ENCODE results near the gene ATP6V0D1. TPM values are rescaled to one million over a fixed set of nuclear protein-coding genes. Genes with fewer than 3 reads are reported as not detected.
"Not testable (repeated sequence)": the region's sequence is repeated elsewhere in the genome, so short reads cannot be mapped to it uniquely, and the experiment has no call there.

The ATP6V0D1 gene
- total RNA-seq, 2 donors from 2014 or later = 76.4 to 87.5 TPM

DNA sequence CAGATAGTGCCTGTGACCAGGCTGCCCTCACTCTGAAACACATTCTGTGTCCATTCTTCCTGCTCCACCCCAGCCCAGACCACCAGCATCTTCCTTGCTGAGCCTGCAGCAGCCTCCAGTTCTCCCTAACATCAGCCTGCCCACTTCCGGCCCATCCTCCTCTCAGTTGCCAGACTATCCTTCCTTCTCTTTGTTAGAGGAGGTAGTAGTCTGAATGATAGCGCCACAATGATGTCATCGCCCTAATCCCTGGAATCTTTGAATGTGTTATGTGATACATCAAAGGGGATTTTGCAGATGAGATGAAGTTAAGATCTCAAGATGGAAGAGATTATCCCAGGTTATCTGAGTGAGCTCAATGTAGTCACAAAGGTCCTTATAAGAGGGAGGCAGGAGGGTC is 61.5 kb downstream of the ATP6V0D1 start:
- no peak overlapping the region for H3K27ac Mint-ChIP-seq
- DNase-seq = no peak
- H3K27me3 Mint-ChIP-seq = peaks cover 58% of the 10 kb centered on the region
- peaks cover 5% of the 10 kb centered on the region for H3K36me3 Mint-ChIP-seq (ENCODE audit: low read depth)
- H3K4me3 Mint-ChIP-seq = no peak overlapping the region
- no peak for ATAC-seq
- peaks cover 10% of the 10 kb centered on the region for H3K4me1 Mint-ChIP-seq
- H3K9me3 ChIP-seq (ENCODE audit: control insufficient read depth, low read length, poor library complexity, severe bottlenecking) = no peaks in the 10 kb centered on the region

- Mint-ChIP-seq H3K36me3 (ENCODE audit: low read depth) (peaks cover 7% of the 10 kb centered on the region), H3K27ac (peak overlapping the region; percentile 47), H3K27me3 (peaks cover 47% of the 10 kb centered on the region), H3K4me1 (peaks cover 13% of the 10 kb centered on the region), H3K4me3 (peak overlapping the region; percentile 59)
- DNase-seq (no peak), ATAC-seq (no peak)
- H3K9me3 ChIP-seq (ENCODE audit: control insufficient read depth, low read length, poor library complexity, severe bottlenecking) = no peaks in the 10 kb centered on the region
Measured at GRCh38 chr16:67417333-67418061, 63.5 kb downstream of the ATP6V0D1 start.

DNA sequence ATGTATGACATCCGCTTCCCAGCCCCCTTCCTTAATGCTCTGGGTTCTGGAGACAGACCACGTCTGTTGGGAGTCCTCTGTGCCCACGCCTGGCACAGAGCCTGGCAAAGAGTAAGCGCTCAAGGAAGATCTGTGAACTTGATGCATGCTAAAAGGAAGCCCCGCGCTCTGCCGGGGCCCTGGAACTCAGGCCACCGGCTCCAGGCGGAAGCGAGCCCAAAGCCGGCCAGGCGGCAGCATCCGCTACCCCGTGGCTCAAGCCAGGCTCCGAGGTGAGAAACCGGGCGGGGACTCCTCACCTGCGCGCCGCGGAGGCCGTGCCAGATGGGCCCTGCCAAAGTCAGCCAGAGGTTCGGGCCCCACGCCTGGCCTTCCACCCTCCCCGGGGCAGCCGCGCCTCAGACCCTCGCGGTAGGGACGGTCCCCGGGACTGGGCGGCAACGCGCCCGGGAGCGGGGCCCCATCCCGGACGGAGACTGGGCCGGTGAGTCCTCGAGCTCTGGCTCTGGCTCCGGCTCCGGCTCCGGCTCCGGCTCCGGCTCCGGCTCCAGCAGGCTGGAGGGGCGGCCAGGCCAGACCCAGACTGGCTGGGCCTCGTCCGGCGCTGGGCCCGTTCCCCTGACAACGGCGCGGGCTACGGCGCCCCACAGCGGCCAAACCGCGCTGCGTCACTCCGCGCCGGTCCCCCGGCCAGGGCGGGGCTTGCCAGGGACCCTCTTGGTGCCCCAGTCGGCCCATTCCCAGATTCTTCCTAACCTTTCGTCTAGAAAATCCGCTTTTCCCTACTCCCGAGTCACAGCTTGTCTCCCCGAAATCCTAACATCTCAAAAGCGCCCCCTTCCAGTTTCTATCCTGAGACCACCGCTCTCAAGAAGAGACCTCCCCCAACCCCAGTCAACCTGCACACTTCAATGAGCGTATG is 64.8 kb downstream of the ATP6V0D1 start, which contains the start of gene ZDHHC1:
Gene ZDHHC1 (minus strand): TSS at position 606 of the 922 bp plus-strand sequence. CDS start 8,702 bp downstream, outside the sequence.
- Mint-ChIP-seq H3K27me3 (peaks cover 50% of the 10 kb centered on the region), H3K36me3 (ENCODE audit: low read depth) (peaks cover 7% of the 10 kb centered on the region), H3K27ac (peak within 1 kb of the TSS; percentile 57), H3K4me1 (peaks cover 13% of the 10 kb centered on the region), H3K4me3 (peak within 1 kb of the TSS; percentile 86)
- peak in 2 of 3 donors; percentile 27 to 39 for DNase-seq
- ATAC-seq = peak; percentile 89
- no peaks in the 10 kb centered on the region for H3K9me3 ChIP-seq (ENCODE audit: control insufficient read depth, low read length, poor library complexity, severe bottlenecking)

DNA sequence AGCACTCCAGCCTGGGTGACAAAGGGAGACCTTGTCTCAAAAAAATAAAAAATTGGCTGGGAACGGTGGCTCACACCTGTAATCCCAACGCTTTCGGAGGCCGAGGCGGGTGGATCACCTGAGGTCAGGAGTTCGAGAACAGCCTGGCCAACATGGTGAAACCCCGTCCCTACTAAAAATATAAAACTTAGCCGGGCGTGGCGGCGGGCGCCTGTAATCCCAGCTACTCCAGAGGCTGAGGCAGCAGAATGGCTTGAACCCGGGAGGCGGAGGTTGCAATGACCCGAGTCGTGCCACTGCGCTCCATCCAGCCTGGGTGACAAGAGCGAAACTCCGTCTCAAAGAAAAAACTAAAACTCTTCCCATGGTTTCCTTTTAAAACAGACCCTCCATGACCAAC is 65.5 kb downstream of the ATP6V0D1 start:
- Mint-ChIP-seq H3K27me3 (peaks cover 53% of the 10 kb centered on the region), H3K4me1 (peaks cover 13% of the 10 kb centered on the region), H3K4me3 (peak overlapping the region; percentile 71)
- DNase-seq; ATAC-seq; H3K36me3 Mint-ChIP-seq (ENCODE audit: low read depth); H3K27ac Mint-ChIP-seq; H3K9me3 ChIP-seq (ENCODE audit: control insufficient read depth, low read length, poor library complexity, severe bottlenecking): not testable (repeated sequence)

GRCh38 chr16:67413978-67414911 is 66.7 kb downstream of the ATP6V0D1 start:
- H3K4me1 Mint-ChIP-seq = peaks cover 9% of the 10 kb centered on the region
- no peak for DNase-seq
- no peak for ATAC-seq
- H3K27ac Mint-ChIP-seq = no peak overlapping the region
- peaks cover 52% of the 10 kb centered on the region for H3K27me3 Mint-ChIP-seq
- no peaks in the 10 kb centered on the region for H3K9me3 ChIP-seq (ENCODE audit: control insufficient read depth, low read length, poor library complexity, severe bottlenecking)
- H3K36me3 Mint-ChIP-seq (ENCODE audit: low read depth) = peaks cover 7% of the 10 kb centered on the region
- no peak overlapping the region for H3K4me3 Mint-ChIP-seq

GRCh38 chr16:67412294-67412693 is 68.7 kb downstream of the ATP6V0D1 start:
- H3K4me3 Mint-ChIP-seq = no peak overlapping the region
- H3K9me3 ChIP-seq (ENCODE audit: control insufficient read depth, low read length, poor library complexity, severe bottlenecking) = no peaks in the 10 kb centered on the region
- H3K27me3 Mint-ChIP-seq = peaks cover 48% of the 10 kb centered on the region
- H3K36me3 Mint-ChIP-seq (ENCODE audit: low read depth) = peaks cover 7% of the 10 kb centered on the region
- DNase-seq (no peak), ATAC-seq (no peak)
- H3K4me1 Mint-ChIP-seq = peaks cover 9% of the 10 kb centered on the region
- no peak overlapping the region for H3K27ac Mint-ChIP-seq

GRCh38 chr16:67411339-67411738 is 69.6 kb downstream of the ATP6V0D1 start:
- Mint-ChIP-seq H3K4me1 (peaks cover 6% of the 10 kb centered on the region), H3K36me3 (ENCODE audit: low read depth) (peaks cover 5% of the 10 kb centered on the region), H3K27ac (no peak overlapping the region), H3K27me3 (peaks cover 39% of the 10 kb centered on the region), H3K4me3 (no peak overlapping the region)
- no peaks in the 10 kb centered on the region for H3K9me3 ChIP-seq (ENCODE audit: control insufficient read depth, low read length, poor library complexity, severe bottlenecking)
- DNase-seq (no peak), ATAC-seq (no peak)

DNA sequence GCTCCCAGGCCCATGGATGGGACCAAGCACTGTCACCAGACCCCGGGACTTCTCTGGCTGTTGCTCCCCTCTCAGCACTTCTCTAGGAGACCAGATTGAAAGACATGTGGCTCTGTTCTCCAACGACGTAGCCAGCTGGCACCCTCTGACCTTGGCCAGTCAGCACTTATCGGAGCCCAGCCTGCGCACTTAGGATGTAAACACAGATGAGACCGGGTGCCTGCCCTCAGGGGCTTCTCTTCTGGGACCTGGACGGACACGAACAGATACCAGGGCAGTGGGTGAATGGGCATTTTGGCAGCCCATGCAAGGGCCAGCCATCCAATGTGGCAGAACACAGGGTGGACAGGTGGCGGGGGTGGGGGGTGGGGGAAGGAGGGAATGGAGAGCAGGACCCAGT is 71.3 kb downstream of the ATP6V0D1 start:
- Mint-ChIP-seq H3K36me3 (ENCODE audit: low read depth) (peaks cover 2% of the 10 kb centered on the region), H3K4me1 (peaks cover 3% of the 10 kb centered on the region), H3K27ac (no peak overlapping the region), H3K4me3 (no peak overlapping the region), H3K27me3 (peaks cover 28% of the 10 kb centered on the region)
- DNase-seq (no peak), ATAC-seq (no peak)
- H3K9me3 ChIP-seq (ENCODE audit: control insufficient read depth, low read length, poor library complexity, severe bottlenecking) = no peaks in the 10 kb centered on the region

GRCh38 chr16:67407788-67408452 is 73.0 kb downstream of the ATP6V0D1 start:
- no peaks in the 10 kb centered on the region for H3K9me3 ChIP-seq (ENCODE audit: control insufficient read depth, low read length, poor library complexity, severe bottlenecking)
- no peak overlapping the region for H3K4me3 Mint-ChIP-seq
- H3K27ac Mint-ChIP-seq = no peak overlapping the region
- DNase-seq = no peak
- ATAC-seq = no peak
- H3K27me3 Mint-ChIP-seq = peaks cover 36% of the 10 kb centered on the region
- H3K36me3 Mint-ChIP-seq (ENCODE audit: low read depth) = no peaks in the 10 kb centered on the region
- H3K4me1 Mint-ChIP-seq = no peaks in the 10 kb centered on the region

DNA sequence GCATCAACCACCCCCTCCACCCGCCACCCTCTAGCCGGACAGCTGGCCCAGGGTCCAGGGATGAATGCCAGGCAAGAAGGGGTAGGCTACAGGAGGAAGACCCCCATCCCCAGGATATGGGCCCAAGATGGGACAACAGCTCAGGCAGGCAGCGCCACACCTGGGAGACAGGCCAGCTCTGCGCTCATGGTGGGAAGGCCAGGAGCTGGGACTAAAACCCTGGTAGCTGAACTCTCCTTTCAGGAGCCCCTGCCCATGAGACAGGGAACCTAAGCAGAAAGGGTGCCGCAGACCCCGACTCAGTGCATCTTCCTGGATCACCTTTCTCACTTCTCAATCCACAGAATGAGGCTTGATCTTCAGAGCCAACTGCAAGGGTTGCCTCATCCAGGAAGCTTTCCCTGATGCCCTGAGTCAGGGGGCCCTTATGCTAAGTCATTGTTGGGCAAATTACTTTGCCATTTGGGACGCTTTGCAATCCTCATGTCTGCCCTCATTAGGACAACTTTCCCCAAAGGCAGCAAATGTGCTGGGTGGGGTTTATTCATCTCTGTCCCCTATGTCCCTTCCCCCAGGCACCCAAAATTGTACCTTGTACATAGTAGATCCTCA is 73.7 kb downstream of the ATP6V0D1 start:
- ATAC-seq (no peak), DNase-seq (no peak)
- peaks cover 1% of the 10 kb centered on the region for H3K4me1 Mint-ChIP-seq
- H3K27me3 Mint-ChIP-seq = peaks cover 42% of the 10 kb centered on the region
- H3K9me3 ChIP-seq (ENCODE audit: control insufficient read depth, low read length, poor library complexity, severe bottlenecking) = no peaks in the 10 kb centered on the region
- no peak overlapping the region for H3K4me3 Mint-ChIP-seq
- H3K36me3 Mint-ChIP-seq (ENCODE audit: low read depth) = no peaks in the 10 kb centered on the region
- H3K27ac Mint-ChIP-seq = no peak overlapping the region

DNA sequence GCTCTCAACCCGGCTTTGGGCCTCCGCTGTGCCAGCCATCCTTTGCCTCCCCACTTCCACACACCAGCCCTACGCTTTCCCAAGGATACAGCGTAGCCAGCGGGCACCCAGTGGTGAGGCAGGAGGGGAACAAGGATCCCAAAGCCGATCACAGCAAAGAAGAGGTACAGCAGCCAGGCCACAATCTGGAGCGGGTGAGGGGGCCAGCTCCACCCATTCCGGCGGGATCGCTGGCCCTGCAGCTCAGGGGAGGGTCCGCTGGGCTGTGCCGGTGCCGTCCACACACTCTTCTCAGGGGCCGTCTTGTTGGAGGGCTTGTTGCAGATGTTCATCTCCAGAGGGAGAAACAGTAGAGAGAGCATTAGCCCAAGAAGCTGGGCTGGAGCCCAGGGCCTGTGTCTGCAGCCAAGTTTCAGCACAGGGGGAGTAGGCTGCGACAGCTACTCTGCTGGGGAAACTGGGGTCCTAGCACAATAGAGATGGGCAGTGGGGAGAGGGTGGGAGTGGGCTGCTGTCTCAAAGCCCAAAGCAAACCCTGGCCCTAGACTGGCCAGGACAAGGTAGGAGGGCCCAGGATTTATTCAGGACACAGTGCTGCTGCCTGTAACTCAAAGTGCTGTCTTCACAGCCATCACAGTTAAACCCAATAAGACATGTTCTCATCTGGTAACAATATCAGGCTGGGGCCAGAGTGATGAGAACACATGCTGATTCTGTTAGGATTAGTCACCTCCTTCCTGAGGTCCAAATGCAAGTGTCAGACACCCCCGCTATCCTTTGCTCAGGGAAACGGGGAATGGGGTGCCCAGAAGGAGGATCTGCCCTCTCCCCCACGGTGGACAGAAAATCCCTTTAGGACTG is 74.6 kb downstream of the ATP6V0D1 start:
- DNase-seq (no peak), ATAC-seq (no peak)
- no peak overlapping the region for H3K27ac Mint-ChIP-seq
- peaks cover 2% of the 10 kb centered on the region for H3K4me1 Mint-ChIP-seq
- no peaks in the 10 kb centered on the region for H3K9me3 ChIP-seq (ENCODE audit: control insufficient read depth, low read length, poor library complexity, severe bottlenecking)
- H3K36me3 Mint-ChIP-seq (ENCODE audit: low read depth) = no peaks in the 10 kb centered on the region
- peaks cover 47% of the 10 kb centered on the region for H3K27me3 Mint-ChIP-seq
- no peak overlapping the region for H3K4me3 Mint-ChIP-seq
